Transverse colon (tissue), 4 donors: ENCODE measurements around the gene CRYGD.

Source experiments
- CTCF ChIP-seq, 5 experiments: fragments of 200-600 bp in 3 of 5; fragments of 450-650 bp in 2 of 5; sonication (generic) in 3 of 5; IDR thresholded peaks; 1 replicate in 2 of 5; 2 replicates in 3 of 5; pipeline ENCODE4 v1.5.1; 2016 to 2017; ENCODE audit warnings: antibody characterized with exemption in 5 of 5, inconsistent platforms in 3 of 5, mild to moderate bottlenecking in 2 of 5, moderate library complexity in 1 of 5
- POLR2AphosphoS5 ChIP-seq, 3 donors: sonication (generic); formaldehyde crosslinking; IDR thresholded peaks; one replicate each; pipeline ENCODE4 v1.6.1; 2016; ENCODE audit warnings: antibody characterized with exemption in 3 of 3

- no peak for TF ChIP-seq CTCF (IDR thresholded peaks at IDR 0.05)
- no peak for TF ChIP-seq POLR2AphosphoS5 (IDR thresholded peaks at IDR 0.05)
Observed at GRCh38 chr2:208097801-208098200, 26.5 kb downstream of the CRYGD start.
